Fibroblast of skin of left quadriceps (primary cell): Measurements from ENCODE around the gene ARSH.
"Not testable (repeated sequence)": the region's sequence is repeated elsewhere in the genome, so short reads cannot be mapped to it uniquely, and the experiment has no call there.

Experiments
- DNase-seq, 2 experiments: peaks; one replicate each; pipeline ENCODE4 v3.0.0-alpha.2; 2013; ENCODE audit warnings: low read depth in 2 of 2

Gene ARSH

DNA sequence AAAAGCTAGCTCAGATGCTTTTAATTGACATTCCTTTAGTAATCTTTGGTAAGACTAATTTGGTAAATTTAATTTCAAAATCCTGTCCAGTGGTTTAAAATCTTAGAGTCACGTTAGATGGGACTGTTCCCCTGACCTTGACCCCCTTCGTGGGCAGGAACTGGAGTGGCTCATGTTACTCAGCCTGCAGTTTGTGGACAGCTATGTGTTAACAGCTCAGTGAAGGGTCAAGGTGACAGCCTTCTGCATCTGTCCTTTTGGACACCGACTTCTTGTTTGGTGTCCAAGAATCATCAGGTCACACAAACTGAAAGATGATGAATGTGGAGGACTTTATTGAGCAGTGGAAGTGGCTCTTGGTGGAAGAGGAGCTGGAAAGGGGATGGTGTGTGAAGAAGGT is 37.9 kb downstream of the ARSH start:
- no peak for DNase-seq

DNA sequence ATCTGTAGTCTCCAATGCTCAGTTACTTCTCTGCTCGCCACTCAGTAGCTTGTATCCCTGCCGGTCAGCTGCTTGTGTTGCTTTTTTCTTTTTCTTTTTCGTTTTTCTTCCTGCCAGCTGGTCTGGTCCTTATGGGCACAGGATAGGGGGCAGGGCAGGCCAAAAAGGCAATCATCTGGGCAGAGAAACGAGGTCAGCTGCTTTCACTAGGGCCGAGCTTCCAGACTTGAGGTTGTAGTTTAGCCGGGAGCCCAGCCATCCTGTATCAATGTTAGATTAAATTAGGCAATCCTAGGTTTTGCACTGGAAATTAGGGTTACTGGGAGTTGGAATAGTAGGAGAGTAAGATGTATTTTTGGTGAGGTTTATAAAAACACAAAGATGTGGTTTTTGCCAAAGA is 38.3 kb downstream of the ARSH start:
- no peak for DNase-seq

DNA sequence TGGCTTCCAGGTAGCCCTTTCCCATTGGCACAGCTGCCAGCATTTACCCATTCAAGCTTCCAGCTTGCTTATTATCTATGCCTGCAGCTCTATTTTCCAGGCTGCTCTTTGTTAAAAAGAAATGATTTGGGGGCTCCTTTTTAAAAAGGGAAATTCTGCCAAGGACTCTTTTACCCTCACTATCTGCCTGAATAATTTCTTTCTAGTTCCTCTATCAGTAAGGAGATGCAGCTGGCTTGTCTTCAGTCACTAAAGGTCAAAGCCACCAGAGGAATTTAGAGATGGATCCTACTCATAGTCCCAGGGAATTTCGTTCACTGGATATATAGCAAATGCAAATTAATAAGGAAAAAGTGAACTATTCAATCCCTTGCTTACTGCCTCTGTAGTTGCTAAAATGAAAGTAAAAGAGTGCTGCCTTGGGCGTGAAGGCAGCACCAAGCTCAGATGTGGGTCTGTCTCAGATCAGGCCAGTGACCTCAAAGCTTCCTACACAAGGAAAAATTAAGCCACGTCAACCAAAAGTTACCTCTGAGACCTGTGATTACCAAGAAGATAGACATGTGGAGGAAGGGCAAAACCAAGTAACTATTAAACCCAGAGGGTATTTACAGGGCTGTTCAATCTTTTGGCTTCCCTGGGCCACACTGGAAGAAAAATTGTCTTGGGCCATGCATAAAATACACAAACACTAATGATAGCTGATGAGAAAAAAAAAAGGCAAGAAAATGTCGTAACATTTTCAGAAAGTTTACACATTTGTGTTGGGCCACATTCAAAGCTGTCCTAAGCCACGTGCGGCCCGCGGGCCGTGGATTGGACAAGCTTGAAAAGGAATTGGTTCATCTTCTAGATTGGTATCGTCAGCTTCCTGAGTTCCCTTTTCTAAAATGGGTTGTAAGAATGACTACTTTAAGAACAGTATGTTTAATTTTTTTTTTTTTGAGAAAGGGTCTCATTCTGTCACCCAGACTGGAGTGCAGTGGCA is 40.2 kb downstream of the ARSH start:
- no peak for DNase-seq

DNA sequence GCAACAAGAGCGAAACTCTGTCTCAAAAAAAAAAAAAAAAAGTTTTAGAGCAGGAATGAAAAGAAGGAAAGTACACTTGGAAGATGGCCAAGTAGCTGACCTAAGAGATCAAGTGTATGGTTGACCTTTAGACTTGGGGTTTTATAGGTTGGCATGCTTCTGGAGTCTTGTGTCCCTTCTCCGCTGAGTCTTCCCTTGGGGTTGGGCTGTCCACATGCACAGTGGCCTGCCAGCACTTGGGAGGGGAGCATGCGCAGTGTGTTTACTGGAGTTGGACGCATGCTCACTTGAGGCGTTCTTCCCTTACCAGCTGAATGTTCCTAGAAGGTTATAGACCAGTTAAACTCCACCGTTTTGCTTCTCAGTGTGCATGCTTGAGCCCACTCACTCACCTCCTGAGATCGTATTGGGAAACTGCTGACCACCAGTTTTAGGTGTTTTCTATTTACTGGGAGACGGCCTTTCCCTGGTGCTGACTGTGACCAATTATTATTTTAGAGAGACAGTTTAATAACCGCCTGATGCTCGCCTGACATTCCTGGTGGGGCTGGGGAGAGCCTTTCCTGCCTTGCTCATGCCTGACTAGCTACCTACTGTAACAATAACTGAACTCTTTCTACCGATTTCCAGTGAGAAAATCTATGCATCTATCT is 44.3 kb downstream of the ARSH start:
- DNase-seq: not testable (repeated sequence)

DNA sequence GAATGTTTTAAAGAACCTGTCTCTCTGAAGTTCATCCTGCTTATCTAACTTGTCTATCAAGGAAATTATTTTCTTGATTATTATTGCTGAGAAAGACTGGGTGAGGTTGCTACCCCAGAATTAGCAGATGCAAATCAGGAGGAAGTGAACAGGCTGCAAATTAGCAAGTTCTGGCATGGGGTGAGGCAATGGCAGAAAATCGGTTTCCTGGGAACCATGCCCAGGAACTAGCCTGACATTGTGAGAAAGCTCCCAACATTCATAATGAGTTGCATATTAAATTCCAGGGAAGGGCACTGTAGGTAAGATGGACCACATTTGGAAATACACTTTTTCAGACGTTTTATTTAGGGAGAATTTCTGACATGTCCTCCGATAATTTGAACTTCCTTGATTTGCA is 46.5 kb downstream of the ARSH start:
- no peak for DNase-seq

DNA sequence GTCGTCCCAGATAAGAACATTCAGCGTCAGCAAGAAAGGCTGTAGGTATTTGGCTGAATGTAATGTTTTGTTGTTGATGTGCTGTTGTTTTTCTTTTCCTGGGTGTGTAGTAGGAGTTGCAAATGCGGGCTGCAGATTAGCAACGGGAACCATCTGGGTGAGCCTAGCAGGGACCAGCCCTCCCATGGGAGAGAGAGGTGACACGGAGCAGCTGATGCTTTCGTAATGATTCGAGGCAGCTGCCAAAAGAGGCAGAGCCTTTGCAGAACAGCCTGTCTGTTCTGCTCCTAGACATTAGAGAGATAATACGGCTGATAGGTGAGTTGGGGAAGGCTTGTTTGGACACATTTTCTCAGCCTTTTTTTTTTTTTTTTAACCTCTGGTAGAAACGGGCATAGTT is 60.2 kb downstream of the ARSH start:
- DNase-seq: no peak

DNA sequence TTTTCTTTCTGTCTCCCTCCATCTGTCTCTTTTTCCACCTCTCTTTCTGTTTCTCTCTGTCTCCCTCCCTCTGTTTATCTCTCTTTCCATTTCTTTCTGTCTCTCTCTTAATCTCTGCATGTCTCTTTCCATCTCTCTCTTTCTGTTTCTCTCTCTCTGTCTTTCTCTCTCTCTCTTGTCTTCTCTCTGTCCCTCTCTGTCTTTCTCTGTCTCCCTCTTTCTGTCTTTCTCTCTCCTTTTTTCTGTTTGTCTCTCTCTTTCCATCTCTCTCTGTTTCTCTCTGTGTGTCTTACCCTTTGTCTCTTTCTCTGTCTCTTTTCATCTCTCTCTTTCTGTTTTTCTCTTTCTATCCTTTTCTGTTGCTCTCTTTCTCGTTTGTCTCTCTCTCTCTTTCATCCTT is 69.6 kb downstream of the ARSH start:
- no peak for DNase-seq

DNA sequence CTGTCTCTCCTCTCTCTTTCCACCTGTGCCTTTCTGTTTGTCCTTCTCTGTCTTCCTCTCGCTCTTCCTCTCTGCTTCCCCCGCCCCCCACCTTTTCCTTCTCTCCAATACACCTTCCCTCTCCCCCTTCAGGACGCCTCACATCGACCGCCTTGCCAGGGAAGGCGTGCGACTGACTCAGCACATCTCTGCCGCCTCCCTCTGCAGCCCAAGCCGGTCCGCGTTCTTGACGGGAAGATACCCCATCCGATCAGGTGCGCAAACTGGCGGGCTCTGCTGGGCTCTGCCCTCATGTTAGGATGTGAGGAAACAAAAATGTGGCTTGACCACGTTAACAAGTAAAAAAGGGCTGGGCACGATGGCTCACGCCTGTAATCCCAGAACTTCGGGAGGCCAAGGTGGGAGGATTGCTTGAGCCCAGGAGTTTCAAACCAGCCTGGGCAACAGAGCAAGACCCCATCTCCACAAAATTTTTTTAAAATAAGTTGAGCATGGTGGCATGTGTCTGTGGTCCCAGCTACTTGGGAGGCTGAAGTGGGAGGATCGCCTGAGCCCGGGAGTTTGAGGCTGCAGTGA is 70.2 kb downstream of the ARSH start:
- no peak for DNase-seq
